Subcutaneous adipose tissue (tissue), 4 donors: Measurements from ENCODE around the gene WNK2. TPM values are rescaled to one million over a fixed set of nuclear protein-coding genes. Genes with fewer than 3 reads are reported as not detected.

Experiments used
- CTCF ChIP-seq: fragments of 450-650 bp; IDR thresholded peaks from one replicate; pipeline ENCODE4 v1.5.1; 2016; ENCODE audit warnings: low read depth, mild to moderate bottlenecking, control low read depth, antibody characterized with exemption, moderate library complexity
- total RNA-seq, 4 donors: library from RNA; depleted of rRNA; stranded (reverse); fragments of >200 nt; gene quantifications; one replicate each; pipeline ENCODE4 v1.1.0, GENCODE V29; 2016

WNK2 gene
- total RNA-seq, 4 donors from 2014 or later, result not detected

GRCh38 chr9:93264338-93265125 lies 80.6 kb downstream of the WNK2 start:
- no peak for TF ChIP-seq CTCF

GRCh38 chr9:93265301-93265971 lies 81.5 kb downstream of the WNK2 start:
- no peak for TF ChIP-seq CTCF

GRCh38 chr9:93265972-93266371 lies 82.0 kb downstream of the WNK2 start:
- no peak for TF ChIP-seq CTCF

- TF ChIP-seq CTCF, result no peak
Observed at GRCh38 chr9:93266521-93267001, 82.6 kb downstream of the WNK2 start.

- no peak for TF ChIP-seq CTCF
Observed at GRCh38 chr9:93267091-93267541, 83.2 kb downstream of the WNK2 start.

GRCh38 chr9:93267681-93268505 lies 84.0 kb downstream of the WNK2 start:
- TF ChIP-seq CTCF, result no peak
